SKM-1 treated with dmso at 0.1 percent for 144 hours (cell line): ENCODE data around the gene PPP6R3.
"Not testable (repeated sequence)": the region's sequence is repeated elsewhere in the genome, so short reads cannot be mapped to it uniquely, and the experiment has no call there.

Experiments used
- DNase-seq: peaks from one replicate; lab custom pipeline; 2025; ENCODE audit not compliant: unreplicated experiment; lab: John Stamatoyannopoulos, UW

Gene PPP6R3

DNA sequence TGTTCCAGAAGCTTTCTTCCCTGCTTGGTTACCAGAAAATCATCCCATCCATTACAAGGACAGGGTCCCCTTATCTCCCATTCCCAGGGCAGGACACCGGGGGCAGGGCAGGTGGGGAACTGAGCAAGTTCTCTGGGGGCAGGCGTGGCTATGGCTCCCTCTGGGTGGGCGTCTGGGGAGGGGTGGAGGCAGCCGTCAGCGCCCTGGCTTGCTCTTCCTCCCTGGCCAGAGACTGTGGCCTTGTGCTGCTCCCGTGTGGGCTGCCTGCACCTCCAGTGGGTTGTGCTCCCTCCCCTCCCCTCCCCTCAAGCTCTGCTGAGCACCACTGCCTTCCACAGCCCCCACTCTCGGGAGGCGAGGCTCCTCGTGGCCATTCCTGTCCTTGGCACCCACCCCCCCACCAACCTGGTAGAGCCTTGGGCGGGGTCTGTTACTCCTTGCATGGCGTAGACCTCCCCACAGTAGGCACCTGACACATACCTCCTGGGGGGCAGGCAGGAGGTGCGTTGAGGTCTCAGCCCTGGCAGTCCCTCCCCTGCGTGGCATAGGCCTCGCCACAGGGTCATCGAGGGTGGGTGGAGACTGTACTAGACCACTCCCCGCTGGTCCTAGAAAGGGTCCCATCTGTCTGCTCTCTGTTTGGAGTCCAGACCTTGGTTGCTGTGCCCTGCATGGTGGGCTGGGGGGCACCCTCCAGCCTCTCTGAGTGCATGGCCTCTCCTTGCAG lies 24.2 kb upstream of the PPP6R3 start:
- no peak for DNase-seq

DNA sequence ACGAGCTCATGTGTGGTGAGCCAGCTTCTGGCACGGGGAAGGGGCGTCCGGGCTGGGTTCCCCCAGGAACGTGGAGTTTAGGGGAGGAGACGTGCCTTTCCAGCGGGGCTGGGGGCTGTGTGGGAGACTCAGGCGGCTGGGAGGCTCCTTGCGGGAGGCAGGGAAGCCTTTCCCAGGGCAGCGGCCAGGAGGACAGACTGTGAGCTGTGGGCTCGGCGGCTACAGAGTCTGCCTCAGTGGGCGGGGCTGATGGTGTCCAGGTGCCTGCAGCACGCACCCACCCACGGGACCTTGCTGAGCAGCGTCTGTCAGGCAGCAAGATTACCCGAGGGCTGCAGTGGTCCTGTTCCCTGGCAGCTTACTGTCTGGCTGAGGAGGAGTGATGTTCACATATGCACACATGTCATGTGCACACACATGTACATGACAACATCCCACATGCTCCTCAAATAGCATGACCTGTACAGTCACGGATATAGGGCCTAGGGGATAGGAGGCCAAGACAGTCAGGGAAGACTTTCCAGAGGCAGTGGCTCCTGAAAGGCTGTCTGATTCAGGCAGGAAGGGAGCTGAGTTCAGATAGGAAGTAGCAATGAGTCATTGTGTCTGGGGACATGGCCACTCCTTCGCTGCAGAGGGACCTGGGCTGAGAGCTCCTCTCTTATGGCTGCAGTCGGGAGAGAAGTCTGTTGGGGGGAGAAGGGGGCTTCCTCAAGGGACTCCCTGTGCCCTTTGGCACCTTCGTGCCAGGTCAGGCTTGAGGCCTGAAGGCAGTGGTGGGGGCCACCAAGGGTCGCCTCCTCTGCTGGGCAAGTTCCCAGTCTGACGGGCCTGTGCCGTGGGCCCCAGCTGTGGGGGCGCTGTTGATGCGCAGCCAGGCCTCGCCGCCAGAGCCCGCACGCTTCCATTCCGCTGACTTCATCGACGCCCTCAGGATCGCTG lies 23.3 kb upstream of the PPP6R3 start:
- no peak for DNase-seq

DNA sequence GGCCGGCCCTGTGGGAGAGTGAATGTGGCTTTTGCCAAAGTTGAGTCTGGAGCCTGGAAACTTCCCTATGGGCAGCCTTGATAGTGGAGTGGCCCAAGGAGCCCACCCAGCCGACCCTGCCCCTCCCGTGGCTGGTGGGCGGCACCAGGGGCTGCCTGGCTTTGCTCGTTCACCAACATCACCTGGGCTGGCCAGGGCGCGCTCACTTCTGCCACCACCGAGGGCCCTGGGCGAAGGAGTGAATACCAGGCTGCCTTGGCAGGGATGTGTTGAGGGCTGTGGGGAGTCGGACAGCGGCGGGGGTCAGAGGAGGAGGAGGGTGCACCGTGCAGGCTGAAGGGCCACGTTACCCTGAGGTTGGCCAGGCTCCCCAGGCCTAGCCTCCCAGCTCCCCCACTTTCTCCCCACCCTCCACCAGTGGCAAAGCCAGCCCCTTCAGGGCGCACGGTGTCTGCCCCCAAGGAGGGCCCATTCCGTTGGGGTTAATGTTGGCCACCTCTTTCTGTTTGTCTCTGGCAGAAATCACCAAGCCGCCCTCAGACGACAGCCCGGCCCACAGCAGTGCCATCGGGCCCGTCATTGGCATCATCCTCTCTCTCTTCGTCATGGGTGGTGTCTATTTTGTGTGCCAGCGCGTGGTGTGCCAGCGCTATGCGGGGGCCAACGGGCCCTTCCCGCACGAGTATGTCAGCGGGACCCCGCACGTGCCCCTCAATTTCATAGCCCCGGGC lies 22.5 kb upstream of the PPP6R3 start:
- no peak for DNase-seq

DNA sequence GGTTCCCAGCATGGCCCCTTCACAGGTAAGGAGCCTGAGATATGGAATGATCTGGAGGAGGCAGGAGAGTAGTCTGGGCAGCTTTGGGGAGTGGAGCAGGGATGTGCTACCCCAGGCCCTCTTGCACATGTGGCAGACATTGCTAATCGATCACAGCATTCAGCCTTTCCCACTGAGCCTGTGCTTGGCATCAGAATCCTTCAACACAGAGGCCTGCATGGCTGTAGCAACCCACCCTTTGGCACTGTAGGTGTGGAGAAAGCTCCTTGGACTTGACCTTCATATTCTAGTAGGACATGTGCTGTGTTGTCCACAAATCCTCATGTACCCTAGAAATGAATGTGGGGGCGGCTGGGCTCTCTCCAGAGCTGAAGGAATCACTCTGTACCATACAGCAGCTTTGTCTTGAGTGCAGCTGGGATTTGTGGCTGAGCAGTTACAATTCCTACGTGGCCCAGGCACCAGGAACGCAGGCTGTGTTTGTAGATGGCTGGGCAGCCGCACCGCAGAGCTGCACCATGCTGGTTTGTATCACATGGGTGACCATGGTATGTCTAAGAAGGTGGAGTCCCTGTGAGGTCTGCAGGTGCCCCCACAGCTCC lies 21.8 kb upstream of the PPP6R3 start:
- no peak for DNase-seq

DNA sequence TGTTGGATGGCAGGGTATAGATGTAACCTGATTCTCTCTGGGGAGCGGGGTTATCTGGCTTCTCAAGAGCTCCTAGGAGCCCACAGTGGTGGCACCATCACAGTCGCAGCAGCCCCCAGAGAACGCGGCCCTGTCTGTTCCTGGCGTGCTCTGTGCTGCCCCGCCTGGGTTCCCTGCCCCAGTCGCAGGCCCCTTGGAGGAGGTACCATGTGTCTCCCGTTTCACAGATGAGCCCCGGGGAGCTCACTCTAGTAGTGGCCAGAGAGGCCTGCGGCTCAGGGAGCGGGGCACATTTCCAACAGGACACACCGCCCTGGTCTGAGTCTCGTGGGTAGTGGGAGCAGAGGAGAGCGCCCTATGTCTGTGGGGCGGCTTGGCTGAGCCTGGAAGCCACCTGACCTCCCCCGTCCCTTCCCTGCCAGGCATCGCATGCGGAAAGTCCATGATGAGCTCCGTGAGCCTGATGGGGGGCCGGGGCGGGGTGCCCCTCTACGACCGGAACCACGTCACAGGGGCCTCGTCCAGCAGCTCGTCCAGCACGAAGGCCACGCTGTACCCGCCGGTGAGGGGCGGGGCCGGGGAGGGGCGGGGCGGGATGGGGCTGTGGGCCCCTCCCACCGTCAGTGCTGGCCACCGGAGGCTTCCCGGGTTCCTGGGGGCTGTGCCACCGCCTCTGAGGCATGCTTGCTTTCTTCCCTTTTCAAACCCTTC lies 21.0 kb upstream of the PPP6R3 start:
- no peak for DNase-seq

DNA sequence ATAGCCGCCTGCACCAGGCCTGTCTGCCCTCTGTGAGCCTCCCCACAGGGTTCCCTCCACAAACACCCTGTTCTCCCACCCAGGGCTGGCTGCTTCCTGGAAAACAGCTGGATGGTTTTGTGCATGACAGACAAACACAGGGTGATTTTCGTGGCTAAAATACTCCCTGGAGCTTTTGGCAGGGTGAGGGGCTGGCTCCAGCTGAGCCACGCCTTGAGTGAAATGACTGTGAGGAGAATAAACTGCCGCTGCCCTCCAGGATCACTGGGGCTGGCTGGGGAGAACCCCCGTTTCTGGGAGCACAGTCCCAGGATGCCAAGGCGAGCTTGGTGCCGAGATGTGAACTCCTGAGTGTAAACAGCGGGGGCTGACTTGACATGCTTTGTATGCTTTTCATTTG lies 20.3 kb upstream of the PPP6R3 start:
- no peak for DNase-seq

DNA sequence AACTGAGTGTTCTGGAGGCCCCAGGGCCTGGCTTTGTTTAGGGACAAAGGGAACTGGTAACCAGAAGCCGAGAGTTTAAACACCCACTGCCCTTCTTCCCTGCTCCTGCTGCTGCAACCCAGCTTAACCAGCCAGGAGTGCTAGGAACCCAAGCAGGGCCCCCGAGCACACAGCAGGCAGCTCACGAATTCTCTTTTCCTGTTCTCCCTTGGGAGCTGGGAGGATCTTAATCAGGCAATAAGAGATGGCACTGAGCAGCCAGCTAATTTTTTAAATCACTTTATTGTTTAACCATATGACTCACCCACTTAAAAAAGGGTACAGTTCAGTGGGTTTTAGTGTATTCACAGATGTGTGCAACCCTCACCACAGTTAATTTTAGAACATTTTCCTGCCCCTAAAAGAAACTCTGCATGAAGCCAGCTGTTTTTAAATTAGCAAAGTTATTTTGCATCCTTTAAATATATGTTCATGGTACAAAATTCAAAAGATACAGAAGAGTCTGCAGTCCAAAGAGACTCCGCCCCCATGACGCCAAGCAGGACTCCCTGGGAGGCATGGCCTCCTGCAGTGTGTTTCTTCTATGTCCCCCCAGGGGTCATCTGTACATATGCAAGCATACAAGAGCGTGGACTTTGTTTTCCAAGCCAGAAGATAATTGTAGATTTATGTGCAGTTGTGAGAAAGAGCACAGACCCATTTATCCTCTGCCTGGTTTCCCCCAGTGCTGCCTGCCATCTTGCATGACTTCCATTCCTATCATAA lies 18.9 kb upstream of the PPP6R3 start:
- no peak for DNase-seq

DNA sequence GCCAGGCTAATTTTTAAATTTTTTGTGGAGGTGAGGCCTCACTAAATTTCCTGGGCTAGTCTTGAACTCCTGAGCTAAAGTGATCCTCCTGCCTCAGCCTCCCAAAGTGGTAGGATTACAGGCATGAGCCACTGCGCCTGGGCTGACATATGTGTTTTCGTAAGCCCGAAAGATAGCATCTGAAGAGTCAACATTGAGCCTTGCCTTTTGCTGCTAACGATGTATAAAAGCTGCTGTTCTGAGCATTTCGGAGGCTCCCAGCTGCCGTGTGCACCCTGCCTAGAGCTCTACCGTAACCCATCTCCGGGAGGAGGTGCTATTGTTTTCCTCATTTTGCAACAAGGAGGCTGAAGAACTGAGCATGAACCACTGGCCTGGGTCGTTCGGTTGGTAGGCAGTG lies 18.1 kb upstream of the PPP6R3 start:
- no peak for DNase-seq

DNA sequence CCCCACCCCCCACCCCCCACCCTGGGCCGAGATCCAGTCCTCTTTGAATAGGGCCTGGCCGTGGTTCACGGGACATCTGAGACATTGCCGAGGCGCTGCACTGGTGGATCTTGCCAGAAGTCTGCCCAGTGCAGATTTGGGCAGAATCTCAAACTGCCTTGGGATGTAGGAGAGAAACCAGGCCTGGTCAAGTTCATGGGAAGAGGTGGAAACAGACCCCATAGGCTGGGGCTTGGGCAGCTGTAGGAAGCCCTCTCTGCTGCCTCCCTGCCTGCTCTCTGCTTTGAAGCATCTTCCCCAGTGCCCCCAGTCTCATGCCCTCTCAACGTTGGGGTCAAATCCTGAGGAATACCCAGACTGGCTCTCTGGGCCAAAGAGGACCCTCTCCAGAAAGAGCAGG lies 16.0 kb upstream of the PPP6R3 start:
- DNase-seq: no peak

DNA sequence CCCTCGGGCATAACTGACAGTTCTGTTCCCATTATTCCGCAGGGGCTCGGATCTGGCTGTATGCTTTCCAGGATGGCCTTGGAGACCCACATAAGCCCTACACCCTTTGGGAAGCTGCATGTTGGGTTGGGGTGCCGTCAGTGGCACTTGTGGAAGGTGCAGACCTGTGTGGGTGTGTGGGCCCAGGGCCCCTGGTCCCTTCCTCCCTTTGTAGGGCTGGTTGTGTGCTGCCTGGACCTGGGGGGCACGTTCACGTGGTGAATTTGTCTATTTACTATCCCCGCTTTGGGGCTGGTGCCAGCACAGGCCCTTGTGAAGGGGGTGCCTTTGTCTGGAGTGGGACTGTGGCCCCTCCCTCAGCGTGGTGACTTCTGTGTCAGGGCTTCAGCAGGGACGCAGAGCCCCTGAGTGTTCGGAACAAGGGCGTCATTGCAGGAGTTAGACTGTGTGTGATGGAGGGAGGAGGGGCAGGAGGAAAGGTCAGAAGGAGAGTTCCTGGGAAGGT lies 15.0 kb upstream of the PPP6R3 start:
- no peak for DNase-seq

DNA sequence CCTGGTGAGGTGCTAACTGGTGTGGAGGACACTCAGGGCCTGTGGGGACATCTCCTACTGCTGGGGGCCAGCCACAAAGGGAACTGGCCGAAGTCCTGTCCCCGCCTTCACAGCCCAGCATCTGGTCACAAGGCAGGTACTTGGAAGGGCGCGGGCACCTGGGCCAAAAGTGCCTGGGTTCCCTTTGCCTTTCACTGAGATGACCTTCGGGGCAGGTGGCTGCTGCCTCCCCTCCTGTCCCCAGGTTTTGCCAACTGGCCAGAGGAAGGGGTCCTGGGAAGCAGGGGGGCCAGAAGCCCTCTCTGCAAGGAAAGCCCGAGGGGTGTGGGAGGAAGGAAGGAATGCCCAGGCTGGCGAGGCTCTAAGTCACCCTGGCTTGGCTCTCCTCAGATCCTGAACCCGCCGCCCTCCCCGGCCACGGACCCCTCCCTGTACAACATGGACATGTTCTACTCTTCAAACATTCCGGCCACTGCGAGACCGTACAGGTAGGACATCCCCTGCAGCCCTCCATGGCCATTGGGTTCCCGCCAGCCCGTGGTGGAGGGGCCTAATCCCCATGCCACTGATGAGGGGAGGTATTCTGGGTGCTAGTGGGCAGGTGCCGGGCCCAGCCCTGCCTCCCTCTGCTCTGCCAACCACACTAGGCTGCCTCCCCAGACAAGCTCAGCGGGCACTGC lies 14.4 kb upstream of the PPP6R3 start:
- DNase-seq: no peak

DNA sequence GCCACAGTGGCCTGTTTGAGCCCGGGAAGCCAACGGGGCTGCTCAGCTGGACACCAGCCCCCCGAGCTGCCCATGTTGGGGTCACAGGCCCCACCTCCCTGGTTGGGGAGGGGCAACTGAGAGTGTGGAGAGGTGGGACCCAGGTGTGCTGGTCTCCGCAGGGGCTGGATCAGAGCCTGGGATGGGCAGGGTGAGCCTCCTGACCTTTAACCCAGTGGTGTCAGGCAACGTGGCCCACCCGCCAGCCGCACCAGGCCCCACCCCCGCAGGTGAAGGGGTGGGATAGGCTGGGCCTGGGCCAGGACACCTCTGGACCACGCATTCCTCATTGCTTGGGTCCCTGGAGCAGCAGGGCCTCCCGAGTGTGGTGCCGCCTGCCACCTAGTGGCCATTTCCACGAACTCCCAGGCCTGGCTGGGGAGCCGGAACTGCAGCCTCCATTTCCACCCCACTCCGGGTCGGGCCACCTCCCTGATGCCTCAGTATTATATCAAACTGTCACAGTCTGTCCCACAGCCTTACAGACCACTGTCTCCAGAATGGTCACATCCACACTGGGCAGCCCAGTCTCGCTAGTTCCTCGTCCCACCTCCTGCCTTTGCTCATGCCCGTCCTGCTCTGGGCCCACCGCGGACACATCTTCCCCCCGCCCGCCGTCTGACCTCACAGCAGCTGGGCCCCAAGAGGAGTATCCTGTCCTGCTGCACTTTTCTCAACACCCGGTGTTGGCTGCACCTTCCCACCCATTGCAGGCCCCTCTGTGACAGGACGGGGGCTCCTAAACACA lies 13.3 kb upstream of the PPP6R3 start:
- DNase-seq: peak; percentile 58

DNA sequence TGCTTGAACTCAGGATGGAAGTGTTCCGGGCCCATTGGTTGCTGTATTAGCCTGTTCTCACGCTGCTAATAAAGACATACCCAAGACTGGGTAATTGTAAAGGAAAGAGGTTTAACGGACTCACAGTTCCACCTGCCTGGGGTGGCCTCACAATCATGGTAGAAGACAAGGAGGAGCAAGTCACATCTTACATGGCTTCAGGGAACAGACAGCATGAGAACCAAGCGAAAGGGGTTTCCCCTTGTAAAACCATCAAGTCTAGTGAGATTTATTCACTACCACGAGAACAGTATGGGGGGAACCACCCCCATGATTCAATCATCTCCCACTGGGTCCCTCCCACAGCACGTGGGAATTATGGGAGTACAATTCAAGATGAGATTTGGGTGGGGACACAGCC lies 12.6 kb upstream of the PPP6R3 start:
- DNase-seq: not testable (repeated sequence)

DNA sequence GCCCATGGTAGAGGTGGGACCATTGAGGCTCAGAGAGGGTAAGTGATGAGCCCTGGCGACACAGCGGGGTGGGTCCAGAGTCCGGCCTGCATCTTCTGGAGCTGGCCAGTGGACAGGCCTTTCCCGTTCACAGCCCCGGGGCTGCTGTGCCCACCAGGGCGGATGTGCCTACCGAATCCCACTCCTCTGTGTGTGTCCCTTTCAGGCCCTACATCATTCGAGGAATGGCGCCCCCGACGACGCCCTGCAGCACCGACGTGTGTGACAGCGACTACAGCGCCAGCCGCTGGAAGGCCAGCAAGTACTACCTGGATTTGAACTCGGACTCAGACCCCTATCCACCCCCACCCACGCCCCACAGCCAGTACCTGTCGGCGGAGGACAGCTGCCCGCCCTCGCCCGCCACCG lies 11.9 kb upstream of the PPP6R3 start:
- no peak for DNase-seq

DNA sequence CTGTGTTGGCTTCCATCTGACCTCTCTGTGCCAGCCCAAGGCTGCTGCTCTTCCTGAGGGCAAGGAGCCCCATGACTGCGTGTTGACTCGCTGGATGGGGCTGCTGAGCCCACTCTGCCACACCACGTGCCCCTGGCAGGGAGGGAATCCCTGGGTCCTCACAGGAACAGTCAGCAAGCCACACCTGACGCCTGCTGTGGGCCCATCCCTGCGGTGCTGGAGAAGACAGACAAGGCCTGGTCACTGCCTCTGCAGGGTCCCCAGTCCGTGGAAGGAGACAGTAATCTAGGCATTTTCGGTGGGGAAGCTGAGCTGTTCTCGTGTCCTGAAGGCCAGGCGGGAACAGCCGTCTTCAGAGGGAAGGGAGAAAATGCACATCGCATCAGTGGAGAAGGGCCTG lies 10.6 kb upstream of the PPP6R3 start:
- DNase-seq: no peak

DNA sequence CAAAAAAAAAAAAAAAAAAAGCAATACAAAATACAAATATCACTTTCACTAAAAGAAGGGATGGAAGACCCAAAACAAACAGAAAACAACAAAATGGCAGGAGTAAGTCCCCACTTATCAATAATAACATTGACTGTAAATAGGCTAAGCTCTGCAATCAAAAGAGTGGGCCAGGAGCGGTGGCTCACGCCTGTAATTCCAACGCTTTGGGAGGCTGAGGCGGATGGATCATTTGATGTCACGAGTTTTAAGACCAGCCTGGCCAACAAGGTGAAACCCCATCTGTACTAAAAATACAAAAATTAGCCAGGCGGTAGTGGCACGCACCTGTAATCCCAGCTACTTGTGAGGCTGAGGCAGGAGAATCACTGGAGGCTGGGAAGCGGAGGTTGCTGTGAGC lies 9.8 kb upstream of the PPP6R3 start:
- DNase-seq: no peak

DNA sequence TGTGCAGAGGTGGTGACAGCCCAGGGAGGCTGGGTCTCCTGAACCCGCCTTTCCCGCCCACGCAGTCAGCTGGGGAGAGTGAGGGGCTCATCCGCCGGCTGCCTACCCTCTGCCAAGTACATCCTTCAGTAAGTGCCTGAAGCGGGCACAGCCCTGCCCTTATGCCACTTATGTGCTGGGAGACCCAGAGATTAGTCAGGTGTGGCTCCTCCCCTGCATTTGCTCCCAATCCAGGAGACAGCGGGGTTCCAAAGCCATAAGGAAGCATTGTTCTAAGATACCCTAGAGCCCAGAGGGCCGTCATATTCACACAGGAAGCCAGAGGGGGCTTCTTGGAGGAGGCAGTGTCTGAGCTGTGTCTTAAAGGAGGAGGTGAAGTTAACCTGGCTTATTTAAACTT lies 5.8 kb upstream of the PPP6R3 start:
- no peak for DNase-seq

DNA sequence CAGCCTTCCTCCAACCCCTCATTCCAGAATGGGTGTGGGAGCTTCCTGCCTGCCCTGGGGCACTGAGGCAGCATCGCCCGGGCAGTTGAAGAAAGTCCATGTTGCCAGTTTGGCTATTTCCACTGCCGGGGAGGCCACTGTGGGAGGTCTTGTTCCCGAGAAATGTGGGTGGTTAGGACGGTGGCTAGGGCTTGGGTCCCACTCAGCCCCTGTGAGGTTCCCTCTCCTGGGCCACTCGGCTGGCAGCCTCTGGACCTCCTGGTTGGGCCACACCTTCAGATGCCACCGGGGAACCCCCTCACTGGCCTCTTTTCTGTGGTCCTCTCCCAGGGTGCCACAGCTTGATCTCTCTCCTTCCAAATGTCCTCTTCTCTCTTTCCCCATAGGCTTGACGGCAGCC lies 5.1 kb upstream of the PPP6R3 start:
- no peak for DNase-seq
